GM20000 (cell line): ENCODE results near the gene RNF135.
"Not testable (repeated sequence)": the region's sequence is repeated elsewhere in the genome, so short reads cannot be mapped to it uniquely, and the experiment has no call there.

Experiments
- DNase-seq: peaks from one replicate; pipeline ENCODE4 v3.0.0; 2012; ENCODE audit warnings: low spot score
- TF ChIP-seq, protein P1 (sequence below): IDR thresholded peaks from 2 replicates; pipeline ENCODE4 v1.5.1; 2012; ENCODE audit warnings: mild to moderate bottlenecking, control low read depth; ENCODE audit errors: extremely low read depth, missing control alignments

The RNF135 gene

DNA sequence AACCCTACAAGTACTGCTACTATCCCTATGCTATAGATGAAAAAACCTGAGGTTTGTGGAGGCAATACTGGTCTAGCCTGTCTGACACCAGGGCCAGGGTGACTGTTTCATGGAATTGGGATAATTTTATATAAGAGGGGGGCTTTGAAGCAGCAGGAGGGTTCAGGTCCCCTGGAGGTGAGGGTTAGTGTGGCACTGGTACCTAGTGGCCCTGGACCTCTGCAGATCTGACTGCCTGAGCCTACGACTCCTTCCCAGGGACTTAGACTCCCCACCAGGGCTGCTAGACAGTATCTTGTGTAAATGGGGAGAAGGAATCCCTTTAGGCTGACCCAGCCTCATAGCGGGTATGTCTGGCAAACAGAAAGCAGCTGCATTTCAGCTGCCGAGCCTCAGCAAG is 42.3 kb upstream of the RNF135 start:
- no peak for DNase-seq
- TF ChIP-seq, protein P1, sequence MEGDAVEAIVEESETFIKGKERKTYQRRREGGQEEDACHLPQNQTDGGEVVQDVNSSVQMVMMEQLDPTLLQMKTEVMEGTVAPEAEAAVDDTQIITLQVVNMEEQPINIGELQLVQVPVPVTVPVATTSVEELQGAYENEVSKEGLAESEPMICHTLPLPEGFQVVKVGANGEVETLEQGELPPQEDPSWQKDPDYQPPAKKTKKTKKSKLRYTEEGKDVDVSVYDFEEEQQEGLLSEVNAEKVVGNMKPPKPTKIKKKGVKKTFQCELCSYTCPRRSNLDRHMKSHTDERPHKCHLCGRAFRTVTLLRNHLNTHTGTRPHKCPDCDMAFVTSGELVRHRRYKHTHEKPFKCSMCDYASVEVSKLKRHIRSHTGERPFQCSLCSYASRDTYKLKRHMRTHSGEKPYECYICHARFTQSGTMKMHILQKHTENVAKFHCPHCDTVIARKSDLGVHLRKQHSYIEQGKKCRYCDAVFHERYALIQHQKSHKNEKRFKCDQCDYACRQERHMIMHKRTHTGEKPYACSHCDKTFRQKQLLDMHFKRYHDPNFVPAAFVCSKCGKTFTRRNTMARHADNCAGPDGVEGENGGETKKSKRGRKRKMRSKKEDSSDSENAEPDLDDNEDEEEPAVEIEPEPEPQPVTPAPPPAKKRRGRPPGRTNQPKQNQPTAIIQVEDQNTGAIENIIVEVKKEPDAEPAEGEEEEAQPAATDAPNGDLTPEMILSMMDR: no peak

DNA sequence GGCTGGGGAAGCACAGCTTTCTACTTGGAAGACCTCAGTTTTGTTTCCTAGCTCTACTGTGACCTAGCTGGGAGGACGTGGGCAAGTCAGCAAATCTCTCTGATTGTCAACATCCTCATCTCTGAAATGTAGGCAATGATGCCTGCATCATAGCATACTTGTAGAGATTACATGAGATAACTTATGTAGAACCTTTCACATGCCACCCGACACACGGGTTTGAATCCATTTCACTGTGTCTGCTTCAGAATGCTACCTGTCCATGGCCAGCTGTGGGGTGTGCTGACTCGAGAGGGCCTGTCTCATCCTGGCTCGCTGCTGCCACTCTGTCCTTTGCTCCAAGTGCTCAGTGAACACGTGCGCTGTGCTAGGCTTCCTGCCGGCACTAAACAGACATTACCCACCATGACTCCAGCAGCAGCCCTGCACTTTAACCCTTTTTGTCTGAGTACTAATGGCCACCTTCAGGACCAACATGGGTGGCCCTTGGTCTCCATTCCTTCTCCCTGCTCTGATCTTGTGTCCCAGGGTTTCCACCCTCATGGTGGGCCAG is 41.7 kb upstream of the RNF135 start:
- TF ChIP-seq, protein P1: no peak
- DNase-seq: no peak

DNA sequence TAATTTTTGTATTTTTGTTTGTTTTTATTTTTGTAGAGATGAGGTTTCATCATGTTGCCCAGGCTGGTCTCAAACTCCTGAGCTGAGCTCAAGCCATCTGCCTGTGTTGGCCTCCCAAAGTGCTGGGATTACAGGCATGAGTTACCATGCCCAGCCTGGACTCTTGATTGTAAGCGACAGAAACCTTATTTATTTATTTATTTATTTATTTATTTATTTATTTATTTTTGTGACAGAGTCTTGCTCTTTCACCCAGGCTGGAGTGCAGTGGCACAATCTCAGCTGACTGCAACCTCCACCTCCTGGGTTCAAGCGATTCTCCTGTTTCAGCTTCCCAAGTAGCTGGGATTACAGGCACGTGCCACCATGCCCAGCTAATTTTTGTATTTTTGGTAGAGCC is 41.0 kb upstream of the RNF135 start:
- not testable (repeated sequence) for DNase-seq

DNA sequence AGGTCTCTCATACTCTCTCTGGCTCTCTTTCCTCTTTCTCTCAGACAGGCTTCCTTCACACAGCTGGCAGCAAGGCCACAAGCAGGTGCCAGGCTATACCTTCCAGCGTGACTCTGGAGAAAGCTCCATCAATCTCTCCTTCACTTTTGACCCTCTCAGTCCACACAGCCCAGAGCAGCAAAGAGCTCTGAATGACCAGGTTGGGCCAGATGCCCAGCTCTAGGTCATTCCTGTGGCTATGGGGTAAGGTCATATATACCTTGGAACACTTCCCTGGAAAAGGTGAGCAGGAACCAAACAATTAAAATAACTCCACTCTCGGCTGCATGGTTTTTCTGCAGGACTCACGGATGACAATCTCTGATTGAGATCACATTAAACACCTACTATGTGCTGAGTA is 40.3 kb upstream of the RNF135 start:
- TF ChIP-seq, protein P1: no peak
- no peak for DNase-seq

DNA sequence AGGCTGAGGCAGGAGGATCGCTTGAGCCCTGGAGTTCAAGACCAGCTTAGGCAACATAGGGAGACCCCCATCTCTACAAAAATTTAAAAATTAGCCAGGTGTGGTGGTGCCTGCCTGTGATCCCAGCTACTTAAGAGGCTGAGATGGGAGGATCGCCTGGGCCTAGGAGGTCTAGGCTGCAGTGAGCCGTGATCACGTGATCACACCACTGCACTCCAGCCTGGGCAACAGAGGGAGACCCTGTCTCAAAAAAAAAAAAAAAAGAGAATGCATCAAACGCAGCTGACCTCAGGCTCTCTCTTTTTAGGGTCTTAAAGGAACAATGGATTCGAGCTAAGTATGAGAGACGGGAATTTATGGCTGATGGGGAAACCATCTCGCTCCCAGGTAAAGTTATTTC is 39.3 kb upstream of the RNF135 start:
- DNase-seq: not testable (repeated sequence)

DNA sequence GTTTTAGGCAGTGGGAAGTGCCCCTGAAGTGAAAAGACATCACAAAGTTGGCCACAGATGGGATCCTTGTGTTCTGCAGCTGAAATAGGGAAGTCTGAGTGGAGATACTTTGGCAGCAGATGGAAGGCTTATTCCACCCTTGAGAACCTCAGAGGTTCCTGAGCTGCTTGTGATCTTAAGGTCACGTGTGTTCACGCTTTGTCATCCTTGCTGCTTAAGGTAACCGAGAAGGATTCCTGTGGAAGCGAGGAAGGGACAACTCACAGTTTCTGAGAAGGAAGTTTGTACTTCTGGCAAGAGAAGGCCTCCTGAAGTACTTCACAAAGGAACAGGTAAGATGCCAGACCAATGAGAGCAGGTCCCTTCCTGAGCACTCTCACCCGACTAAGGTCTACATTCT is 36.9 kb upstream of the RNF135 start:
- TF ChIP-seq, protein P1: no peak
- no peak for DNase-seq

DNA sequence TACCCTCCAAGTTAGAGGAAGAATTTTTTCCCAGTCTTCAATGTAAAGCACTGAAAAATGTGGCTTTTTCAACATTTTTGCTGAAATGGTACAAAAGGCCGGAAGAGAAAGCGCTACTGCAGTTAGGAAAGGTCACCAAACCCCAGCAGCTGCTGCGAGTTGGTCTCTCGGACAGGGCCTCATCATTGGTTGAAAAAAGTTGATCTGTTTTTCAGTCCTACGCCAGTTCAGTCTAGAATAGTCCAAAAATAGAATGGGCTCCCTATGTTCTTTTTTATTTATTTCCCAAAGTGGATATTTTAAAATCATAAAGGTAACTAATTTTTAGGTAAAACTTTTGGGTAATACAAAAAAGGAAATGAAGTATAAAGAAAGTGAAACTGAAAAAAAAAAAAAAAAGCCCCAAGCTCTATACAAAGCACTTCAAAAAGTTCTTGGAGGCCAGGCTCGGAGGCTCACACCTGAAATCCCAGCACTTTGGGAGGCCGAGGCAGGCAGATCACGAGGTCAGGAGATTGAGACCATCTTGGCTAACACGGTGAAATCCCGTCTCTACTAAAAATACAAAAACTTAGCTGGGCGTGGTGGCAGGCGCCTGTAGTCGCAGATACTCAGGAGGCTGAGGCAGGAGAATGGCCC is 31.7 kb upstream of the RNF135 start:
- DNase-seq: peak; percentile 51
- TF ChIP-seq, protein P1: no peak

DNA sequence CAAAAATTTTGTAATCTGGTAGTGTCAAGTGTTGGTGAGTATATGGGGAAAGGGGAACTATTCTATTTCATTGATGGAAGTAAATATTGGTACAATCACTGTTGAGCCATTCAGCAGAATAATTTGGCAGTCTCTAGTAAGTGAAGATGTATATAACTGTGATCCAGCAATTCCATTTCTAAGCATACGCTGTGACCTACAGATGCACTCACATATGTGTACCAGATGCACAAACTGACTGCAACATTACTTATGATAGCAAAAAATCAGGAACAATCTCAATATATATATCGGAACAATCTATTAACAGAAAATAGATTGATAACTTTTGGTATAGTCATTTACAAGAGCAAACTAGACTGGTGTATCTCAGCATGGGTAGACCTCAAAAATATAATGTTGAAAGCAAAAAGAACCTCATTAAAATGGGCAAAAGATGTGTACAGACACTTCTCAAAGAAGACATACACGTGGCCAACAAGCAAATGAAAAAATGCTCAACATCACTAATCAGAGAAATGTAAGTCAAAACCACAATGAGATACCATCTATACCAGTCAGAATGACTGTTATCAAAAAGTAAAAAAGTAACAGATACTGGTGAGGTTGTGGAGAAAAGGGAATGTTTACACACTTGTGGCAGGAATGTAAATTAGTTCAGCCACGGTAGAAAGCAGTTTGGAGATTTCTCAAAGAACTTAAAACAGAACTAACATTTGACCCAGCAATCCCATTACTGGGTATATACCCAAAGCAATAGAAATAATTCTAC is 28.3 kb upstream of the RNF135 start:
- TF ChIP-seq, protein P1: no peak
- no peak for DNase-seq
